Activated naive CD4-positive, alpha-beta T cell treated with anti-CD3 and anti-CD28 coated beads, Interleukin-2, amount 50 U/mL, for 24 hours (primary cell): ENCODE measurements around the gene UBXN7.
A peak's percentile ranks its signal among the peaks of the same experiment; 100 is the strongest.
"Not testable (repeated sequence)": the region's sequence is repeated elsewhere in the genome, so short reads cannot be mapped to it uniquely, and the experiment has no call there.

Experiments used
- H3K27ac Mint-ChIP-seq: one replicate; pipeline ENCODE4 v1.8.0; 2021; ENCODE audit warnings: mild to moderate bottlenecking, mixed read lengths
- H3K27me3 Mint-ChIP-seq: one replicate; pipeline ENCODE4 v1.8.0; 2021; ENCODE audit warnings: mixed read lengths
- H3K36me3 Mint-ChIP-seq: one replicate; pipeline ENCODE4 v1.8.0; 2021; ENCODE audit warnings: mixed read lengths
- H3K4me1 Mint-ChIP-seq: one replicate; pipeline ENCODE4 v1.8.0; 2021; ENCODE audit warnings: mixed read lengths
- H3K4me3 Mint-ChIP-seq: one replicate; pipeline ENCODE4 v1.8.0; 2021; ENCODE audit warnings: mild to moderate bottlenecking, mixed read lengths
- H3K9me3 Mint-ChIP-seq: one replicate; pipeline ENCODE4 v1.8.0; 2021; ENCODE audit warnings: mixed read lengths

Gene UBXN7

GRCh38 chr3:196397941-196398340 is 34.3 kb downstream of the UBXN7 start:
- Mint-ChIP-seq H3K27ac (no peak overlapping the region), H3K9me3 (no peaks in the 10 kb centered on the region), H3K4me1 (no peaks in the 10 kb centered on the region), H3K4me3 (no peak overlapping the region), H3K27me3 (no peaks in the 10 kb centered on the region), H3K36me3 (peaks cover 8% of the 10 kb centered on the region)

- Mint-ChIP-seq H3K27ac (no peak overlapping the region), H3K9me3 (no peaks in the 10 kb centered on the region), H3K27me3 (no peaks in the 10 kb centered on the region), H3K4me1 (no peaks in the 10 kb centered on the region), H3K4me3 (no peak overlapping the region), H3K36me3 (peaks cover 45% of the 10 kb centered on the region)
These were observed 42.1 kb downstream of the UBXN7 start for GRCh38 chr3:196390116-196390515.

GRCh38 chr3:196388956-196389355 is 43.3 kb downstream of the UBXN7 start:
- no peak overlapping the region for H3K27ac Mint-ChIP-seq
- H3K4me1 Mint-ChIP-seq = peaks cover 7% of the 10 kb centered on the region
- no peaks in the 10 kb centered on the region for H3K9me3 Mint-ChIP-seq
- H3K36me3 Mint-ChIP-seq = peaks cover 50% of the 10 kb centered on the region
- no peak overlapping the region for H3K4me3 Mint-ChIP-seq
- H3K27me3 Mint-ChIP-seq = no peaks in the 10 kb centered on the region

GRCh38 chr3:196387941-196388340 is 44.3 kb downstream of the UBXN7 start:
- peaks cover 50% of the 10 kb centered on the region for H3K36me3 Mint-ChIP-seq
- not testable (repeated sequence) for H3K4me3 Mint-ChIP-seq

GRCh38 chr3:196386797-196387196 is 45.4 kb downstream of the UBXN7 start:
- Mint-ChIP-seq H3K4me1 (peaks cover 19% of the 10 kb centered on the region), H3K36me3 (peaks cover 49% of the 10 kb centered on the region)
- not testable (repeated sequence) for H3K27me3 Mint-ChIP-seq, H3K27ac Mint-ChIP-seq, H3K4me3 Mint-ChIP-seq, H3K9me3 Mint-ChIP-seq

More at GRCh38 chr3:196387941-196388340, 44.3 kb downstream of the UBXN7 start:
- H3K4me1 Mint-ChIP-seq = peaks cover 17% of the 10 kb centered on the region
- not testable (repeated sequence) for H3K27me3 Mint-ChIP-seq, H3K27ac Mint-ChIP-seq, H3K9me3 Mint-ChIP-seq

- Mint-ChIP-seq H3K36me3 (peaks cover 49% of the 10 kb centered on the region), H3K4me1 (peaks cover 24% of the 10 kb centered on the region)
- H3K4me3 Mint-ChIP-seq, H3K27ac Mint-ChIP-seq, H3K9me3 Mint-ChIP-seq, H3K27me3 Mint-ChIP-seq: not testable (repeated sequence)
These were observed 46.2 kb downstream of the UBXN7 start for GRCh38 chr3:196386034-196386433.

- not testable (repeated sequence) for H3K9me3 Mint-ChIP-seq, H3K27ac Mint-ChIP-seq, H3K27me3 Mint-ChIP-seq, H3K4me3 Mint-ChIP-seq
- Mint-ChIP-seq H3K36me3 (peaks cover 47% of the 10 kb centered on the region), H3K4me1 (peaks cover 24% of the 10 kb centered on the region)
These were observed 46.8 kb downstream of the UBXN7 start for GRCh38 chr3:196385446-196385845.

- Mint-ChIP-seq H3K27ac (no peak overlapping the region), H3K27me3 (no peaks in the 10 kb centered on the region)
These were observed 53.9 kb downstream of the UBXN7 start for GRCh38 chr3:196378146-196378841.

GRCh38 chr3:196377321-196377720 is 54.9 kb downstream of the UBXN7 start:
- no peak overlapping the region for H3K27ac Mint-ChIP-seq
- no peaks in the 10 kb centered on the region for H3K27me3 Mint-ChIP-seq

More at GRCh38 chr3:196378146-196378841, 53.9 kb downstream of the UBXN7 start:
- Mint-ChIP-seq H3K4me1 (peaks cover 33% of the 10 kb centered on the region), H3K9me3 (no peaks in the 10 kb centered on the region), H3K4me3 (no peak overlapping the region), H3K36me3 (peaks cover 18% of the 10 kb centered on the region)

GRCh38 chr3:196365736-196366135 is 66.5 kb downstream of the UBXN7 start:
- Mint-ChIP-seq H3K4me1 (peaks cover 5% of the 10 kb centered on the region), H3K27ac (peak overlapping the region; percentile 0), H3K27me3 (no peaks in the 10 kb centered on the region), H3K4me3 (no peak overlapping the region), H3K36me3 (peaks cover 16% of the 10 kb centered on the region), H3K9me3 (no peaks in the 10 kb centered on the region)

More at GRCh38 chr3:196377321-196377720, 54.9 kb downstream of the UBXN7 start:
- no peak overlapping the region for H3K4me3 Mint-ChIP-seq
- peaks cover 18% of the 10 kb centered on the region for H3K36me3 Mint-ChIP-seq
- H3K9me3 Mint-ChIP-seq = no peaks in the 10 kb centered on the region
- H3K4me1 Mint-ChIP-seq = peaks cover 30% of the 10 kb centered on the region

GRCh38 chr3:196360586-196360985 is 71.6 kb downstream of the UBXN7 start:
- Mint-ChIP-seq H3K4me3 (no peak overlapping the region), H3K9me3 (no peaks in the 10 kb centered on the region), H3K4me1 (peaks cover 10% of the 10 kb centered on the region), H3K36me3 (peaks cover 22% of the 10 kb centered on the region), H3K27me3 (no peaks in the 10 kb centered on the region), H3K27ac (no peak overlapping the region)

- not testable (repeated sequence) for H3K4me3 Mint-ChIP-seq, H3K27me3 Mint-ChIP-seq, H3K4me1 Mint-ChIP-seq, H3K9me3 Mint-ChIP-seq
- H3K27ac Mint-ChIP-seq = peak overlapping the region; percentile 36
- peaks cover 26% of the 10 kb centered on the region for H3K36me3 Mint-ChIP-seq
These were observed 73.7 kb downstream of the UBXN7 start for GRCh38 chr3:196358540-196358939.

- Mint-ChIP-seq H3K4me3 (no peak overlapping the region), H3K27ac (no peak overlapping the region), H3K9me3 (no peaks in the 10 kb centered on the region), H3K27me3 (no peaks in the 10 kb centered on the region), H3K4me1 (peaks cover 10% of the 10 kb centered on the region), H3K36me3 (peaks cover 29% of the 10 kb centered on the region)
These were observed 74.3 kb downstream of the UBXN7 start for GRCh38 chr3:196357905-196358304.

GRCh38 chr3:196356556-196356955 is 75.7 kb downstream of the UBXN7 start:
- Mint-ChIP-seq H3K4me3 (no peak overlapping the region), H3K4me1 (peaks cover 10% of the 10 kb centered on the region), H3K9me3 (no peaks in the 10 kb centered on the region), H3K27ac (no peak overlapping the region), H3K36me3 (peaks cover 26% of the 10 kb centered on the region), H3K27me3 (no peaks in the 10 kb centered on the region)

- peaks cover 26% of the 10 kb centered on the region for H3K36me3 Mint-ChIP-seq
- peaks cover 10% of the 10 kb centered on the region for H3K4me1 Mint-ChIP-seq
- H3K4me3 Mint-ChIP-seq = no peak overlapping the region
- H3K27ac Mint-ChIP-seq = peak overlapping the region; percentile 35
- no peaks in the 10 kb centered on the region for H3K27me3 Mint-ChIP-seq
- no peaks in the 10 kb centered on the region for H3K9me3 Mint-ChIP-seq
These were observed 76.6 kb downstream of the UBXN7 start for GRCh38 chr3:196355668-196356067.

GRCh38 chr3:196354132-196354531 is 78.1 kb downstream of the UBXN7 start:
- no peak overlapping the region for H3K27ac Mint-ChIP-seq
- H3K4me1 Mint-ChIP-seq = peaks cover 7% of the 10 kb centered on the region
- H3K36me3 Mint-ChIP-seq = peaks cover 26% of the 10 kb centered on the region
- no peaks in the 10 kb centered on the region for H3K9me3 Mint-ChIP-seq
- no peak overlapping the region for H3K4me3 Mint-ChIP-seq
- no peaks in the 10 kb centered on the region for H3K27me3 Mint-ChIP-seq

GRCh38 chr3:196351541-196351940 is 80.7 kb downstream of the UBXN7 start:
- H3K4me3 Mint-ChIP-seq = no peak overlapping the region
- no peaks in the 10 kb centered on the region for H3K9me3 Mint-ChIP-seq
- H3K27ac Mint-ChIP-seq = no peak overlapping the region
- H3K36me3 Mint-ChIP-seq = peaks cover 19% of the 10 kb centered on the region
- H3K27me3 Mint-ChIP-seq = no peaks in the 10 kb centered on the region
- no peaks in the 10 kb centered on the region for H3K4me1 Mint-ChIP-seq
